HG02759 (cell line): ENCODE results near the gene DYSF.

ENCODE experiments used
- ATAC-seq: cut with Tn5 transposase; IDR thresholded peaks from one replicate; pipeline ENCODE4 v1.9.1; 2021; ENCODE audit warnings: mild to moderate bottlenecking, moderate library complexity; ENCODE audit not compliant: unreplicated experiment

Gene DYSF

DNA sequence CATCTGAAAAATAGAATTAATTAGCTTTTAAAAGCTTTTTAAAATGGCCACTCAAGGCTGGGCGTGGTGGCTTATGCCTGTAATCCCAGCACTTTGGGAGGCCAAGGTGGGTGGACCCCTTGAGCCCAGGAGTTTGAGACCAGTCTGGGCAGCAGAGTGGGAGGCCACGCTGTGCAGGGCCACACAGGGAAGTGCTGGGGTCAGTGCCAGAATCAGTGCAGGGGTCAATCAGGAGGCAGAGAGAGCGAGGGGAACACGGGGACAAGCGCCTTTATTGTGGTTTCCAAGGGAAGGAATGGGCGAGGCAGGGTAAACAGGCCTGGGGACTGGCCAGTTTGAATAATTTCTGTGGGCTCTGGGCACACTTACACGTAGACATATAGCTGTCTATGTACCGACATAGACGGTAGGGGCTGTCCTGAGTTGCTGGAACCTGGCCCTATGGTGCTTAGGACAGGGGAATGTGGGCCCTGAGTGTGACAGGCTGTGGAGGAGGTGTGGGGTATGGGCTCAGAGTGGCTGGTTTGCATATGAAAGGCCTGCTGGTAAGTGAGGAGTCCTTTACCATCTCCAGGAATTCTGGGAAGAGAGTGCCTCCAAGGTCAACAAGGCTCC is 42.9 kb downstream of the DYSF start:
- ATAC-seq, result no peak

DNA sequence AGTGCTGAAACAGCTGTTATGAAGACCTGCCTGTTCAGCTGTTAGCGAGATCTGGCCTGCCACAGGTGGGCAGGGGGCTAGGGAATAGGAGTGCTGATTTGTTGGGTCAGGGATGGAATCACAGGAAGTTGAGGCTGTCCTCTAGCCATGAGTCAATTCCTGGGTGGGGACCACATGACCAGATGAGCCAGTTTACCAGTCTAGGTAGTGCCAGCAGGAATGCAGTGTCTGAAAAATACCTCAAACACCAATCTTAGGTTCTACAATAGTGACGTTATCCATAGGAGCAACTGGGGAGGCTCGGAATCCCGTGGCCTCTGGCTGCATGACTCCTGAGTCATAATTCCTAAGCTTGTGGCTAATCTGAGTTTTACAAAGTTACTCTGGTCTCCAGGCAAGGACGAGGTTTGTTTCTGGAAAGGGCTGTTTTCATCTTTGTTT is 44.9 kb downstream of the DYSF start:
- ATAC-seq, result no peak

DNA sequence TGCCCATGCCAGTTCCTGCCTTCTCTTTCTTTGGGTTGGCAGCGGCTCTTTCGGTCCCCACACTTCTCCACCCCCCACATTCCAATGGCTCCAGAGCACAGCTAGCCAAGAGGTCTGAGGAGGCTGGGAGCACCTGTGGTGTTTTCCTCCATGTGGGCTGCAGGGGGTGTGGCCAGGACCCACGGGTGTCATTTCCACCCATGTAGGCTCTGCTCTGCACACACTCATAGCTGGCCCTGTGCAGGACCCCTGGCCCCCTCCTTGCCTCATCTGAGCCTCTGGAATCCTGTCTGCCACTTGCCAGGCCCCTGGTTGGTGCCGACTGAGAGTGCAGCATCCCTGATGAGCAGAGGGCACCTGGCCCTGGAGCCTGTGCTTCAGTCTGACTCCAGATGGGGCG is 46.3 kb downstream of the DYSF start:
- ATAC-seq, result no peak

DNA sequence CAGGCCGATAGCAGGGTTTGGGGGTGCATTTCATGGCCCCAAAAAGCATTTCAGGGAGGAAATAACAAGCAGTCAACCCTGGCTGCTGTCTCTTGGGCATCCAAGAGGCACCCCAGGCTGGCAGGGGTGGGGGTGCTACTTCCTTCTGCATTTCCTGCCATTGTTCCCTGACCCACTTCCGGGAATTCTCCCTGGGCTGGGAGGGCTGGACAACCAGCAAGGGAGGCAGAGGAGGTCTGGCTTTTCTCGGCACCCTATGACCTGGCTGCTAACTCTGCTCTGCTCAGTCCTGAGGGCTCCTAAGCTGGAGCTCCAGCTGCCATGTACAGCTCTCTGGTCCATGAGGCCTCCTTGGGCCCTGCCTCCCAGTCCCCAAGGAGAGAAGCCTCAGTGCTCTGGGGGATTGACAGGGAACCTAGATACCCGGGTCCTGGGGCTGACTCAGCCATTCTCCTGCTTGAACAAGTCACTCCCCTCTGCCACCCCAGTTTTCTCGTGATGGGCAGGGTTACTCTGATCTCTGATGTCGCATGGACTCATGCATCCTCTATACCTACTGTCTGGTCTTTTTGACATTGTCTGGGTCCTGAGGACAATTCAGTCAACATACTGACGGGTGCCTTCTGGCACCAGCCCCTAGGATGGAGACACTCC is 47.2 kb downstream of the DYSF start:
- ATAC-seq, result no peak

DNA sequence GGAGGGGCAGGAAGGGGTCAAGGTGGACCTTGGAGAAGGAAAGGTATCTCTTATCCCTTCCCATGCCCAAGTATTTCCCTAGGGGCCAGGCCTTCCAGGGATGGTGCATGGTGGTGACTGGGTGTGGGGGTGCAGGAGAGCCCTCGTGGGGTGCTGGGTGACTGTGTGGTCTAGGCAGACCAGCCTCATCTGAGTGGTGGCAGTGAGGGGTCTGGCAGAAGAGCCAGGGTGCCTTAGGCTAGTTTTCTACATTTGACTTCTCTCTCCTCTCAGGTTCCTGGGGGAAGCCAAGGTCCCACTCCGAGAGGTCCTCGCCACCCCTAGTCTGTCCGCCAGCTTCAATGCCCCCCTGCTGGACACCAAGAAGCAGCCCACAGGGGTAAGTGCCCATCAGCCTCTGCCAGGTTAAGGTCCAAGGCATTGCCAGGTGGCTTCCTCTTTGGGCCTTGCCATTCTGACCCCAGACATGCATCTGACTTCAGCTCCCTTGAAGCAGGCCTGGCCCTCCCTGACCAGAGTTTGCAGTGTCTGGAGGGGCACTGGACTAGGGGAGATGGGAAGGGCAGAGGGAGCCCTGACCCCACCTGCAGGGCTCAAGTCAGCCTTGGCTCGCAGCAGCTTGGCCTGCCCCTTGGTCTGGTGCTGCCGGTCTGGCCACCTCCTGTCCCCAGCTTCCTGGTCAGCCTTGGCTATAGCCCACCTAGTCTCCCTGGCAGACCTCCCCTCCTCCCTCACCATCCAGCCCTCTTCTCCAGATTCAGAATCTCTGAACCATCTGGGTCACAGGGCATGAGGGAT is 49.8 kb downstream of the DYSF start:
- no peak for ATAC-seq

DNA sequence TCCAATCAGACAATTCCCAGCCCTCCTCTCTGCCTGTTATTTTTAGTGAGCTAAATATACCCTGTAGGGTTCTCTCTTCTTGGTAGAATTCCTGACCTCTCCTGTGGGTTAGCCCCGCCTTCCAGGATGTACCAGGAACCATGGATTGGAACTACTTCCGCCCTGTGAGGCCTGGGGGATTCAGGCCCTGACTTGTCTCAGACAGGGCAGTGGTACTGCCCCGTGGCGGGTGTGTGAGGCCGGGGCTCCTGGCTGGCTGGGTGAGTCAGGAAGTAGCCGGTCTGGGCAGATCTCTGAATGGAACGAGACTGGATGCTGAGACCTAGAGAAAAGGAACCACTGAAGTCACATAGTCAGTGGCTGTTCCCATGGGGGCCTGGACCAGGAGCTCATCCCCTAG is 50.5 kb downstream of the DYSF start:
- ATAC-seq, result no peak

DNA sequence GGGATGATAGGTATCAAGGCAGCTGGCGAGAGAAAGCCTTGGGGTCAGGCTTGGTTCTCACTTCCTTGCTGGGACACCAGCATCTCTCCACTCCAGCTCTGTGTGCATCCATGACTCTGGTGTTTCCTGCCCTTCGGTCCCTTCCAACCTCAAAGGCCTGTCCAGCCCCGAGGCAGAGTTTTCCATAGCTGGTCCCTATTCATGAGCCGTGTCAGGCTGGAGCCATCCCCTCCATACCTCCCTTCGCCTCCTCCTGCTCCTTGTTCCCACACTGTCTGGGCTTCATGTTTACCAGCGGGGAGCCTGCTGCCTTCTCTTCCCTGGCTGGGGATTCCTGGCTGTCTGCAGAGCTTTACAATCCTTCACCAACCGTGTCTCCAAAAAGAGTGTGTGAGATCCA is 51.2 kb downstream of the DYSF start:
- ATAC-seq, result no peak

DNA sequence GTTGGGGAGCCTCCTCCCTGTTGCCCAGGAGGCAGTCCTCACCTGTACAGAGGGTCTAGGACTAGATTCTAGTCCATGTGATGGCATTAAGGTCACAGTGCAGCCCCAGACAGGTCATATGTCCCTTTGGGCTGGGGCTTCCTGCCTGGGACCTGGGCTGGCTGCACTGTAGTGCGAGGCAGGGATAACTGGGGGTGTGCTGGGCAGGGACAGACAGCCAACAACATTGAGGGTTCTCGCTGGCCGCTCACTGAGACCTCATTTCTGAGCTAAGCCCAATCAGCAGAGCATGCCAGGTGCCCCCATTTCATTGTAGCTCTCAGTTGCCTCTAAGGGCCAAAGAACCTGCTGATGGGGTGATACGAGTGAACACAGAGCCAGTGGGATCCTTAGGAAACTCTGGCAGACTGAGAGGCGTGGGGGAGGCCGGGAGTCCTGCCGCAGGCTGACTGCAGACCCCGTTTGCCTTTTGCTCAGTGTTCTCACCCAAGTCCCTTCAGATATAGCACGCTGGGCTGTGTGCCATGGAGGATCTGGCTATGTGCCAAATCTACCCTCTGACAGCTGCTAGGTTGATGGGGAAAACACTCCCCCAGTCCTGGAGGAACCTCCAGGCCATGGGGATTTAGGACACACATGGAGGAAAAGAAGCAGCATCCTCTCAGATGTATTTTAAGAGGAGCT is 51.9 kb downstream of the DYSF start:
- ATAC-seq, result no peak

DNA sequence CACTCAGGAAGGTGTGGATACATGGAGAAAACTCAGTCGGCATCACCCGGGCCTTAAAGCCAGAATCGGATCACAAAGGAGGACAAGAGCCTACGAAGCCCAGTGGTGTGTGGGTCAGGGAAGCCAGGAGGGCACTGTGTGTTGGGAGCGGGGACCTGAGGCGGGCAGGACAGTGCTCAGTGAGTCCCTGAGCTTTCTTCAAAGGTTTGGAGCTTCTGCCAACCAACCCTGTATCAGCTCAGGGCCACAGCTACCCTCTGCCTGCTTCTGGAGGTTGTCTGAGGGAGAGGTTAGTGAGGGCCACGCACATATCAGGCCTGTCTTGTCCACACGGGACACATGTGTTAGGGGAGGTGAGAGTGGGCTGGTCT is 52.4 kb downstream of the DYSF start:
- no peak for ATAC-seq

DNA sequence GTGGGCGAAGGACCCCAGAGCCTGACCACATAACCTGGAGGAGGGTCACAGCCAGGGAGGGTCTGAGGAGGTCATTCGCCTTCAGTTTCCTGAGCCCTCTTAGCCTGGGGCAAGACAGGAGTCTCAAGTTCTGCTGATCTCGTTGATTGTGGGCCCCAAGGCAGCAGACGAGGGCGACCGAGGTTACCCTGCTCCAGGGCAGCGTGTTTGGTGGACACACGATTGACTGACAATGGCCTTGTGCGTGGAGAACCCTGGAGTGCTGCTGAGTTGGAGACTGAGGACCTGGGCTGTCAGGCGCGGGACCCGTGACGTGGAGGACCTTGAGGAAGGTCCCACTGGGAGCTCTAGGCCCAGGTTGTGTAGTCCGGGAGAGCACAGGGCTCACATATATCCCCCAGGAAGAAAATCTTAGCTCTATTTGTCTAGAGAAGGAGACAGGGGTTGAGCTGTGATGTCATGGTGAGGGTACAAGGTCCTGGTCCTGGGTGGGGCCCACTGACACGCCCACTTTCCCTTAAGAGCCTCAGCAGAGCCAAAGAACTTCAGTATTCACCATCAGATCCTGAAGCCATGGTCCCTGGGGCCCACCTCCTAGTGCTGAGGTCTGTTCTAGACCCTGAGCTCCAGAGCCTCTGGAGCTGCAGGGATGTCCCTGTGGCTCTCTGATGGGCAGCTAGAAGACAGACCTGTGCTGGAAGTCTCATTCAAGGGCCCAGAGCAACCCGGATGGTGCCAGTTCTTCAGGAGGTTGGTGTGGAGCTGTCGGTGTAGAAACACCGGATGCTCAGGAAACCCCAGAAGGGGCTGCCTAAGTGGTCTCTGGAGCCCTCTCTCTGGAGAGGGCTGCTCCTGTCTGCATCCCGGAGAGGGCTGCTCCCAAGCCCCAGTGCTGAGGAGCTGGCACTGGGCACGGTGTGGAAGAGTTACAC is 53.1 kb downstream of the DYSF start:
- ATAC-seq, result no peak

DNA sequence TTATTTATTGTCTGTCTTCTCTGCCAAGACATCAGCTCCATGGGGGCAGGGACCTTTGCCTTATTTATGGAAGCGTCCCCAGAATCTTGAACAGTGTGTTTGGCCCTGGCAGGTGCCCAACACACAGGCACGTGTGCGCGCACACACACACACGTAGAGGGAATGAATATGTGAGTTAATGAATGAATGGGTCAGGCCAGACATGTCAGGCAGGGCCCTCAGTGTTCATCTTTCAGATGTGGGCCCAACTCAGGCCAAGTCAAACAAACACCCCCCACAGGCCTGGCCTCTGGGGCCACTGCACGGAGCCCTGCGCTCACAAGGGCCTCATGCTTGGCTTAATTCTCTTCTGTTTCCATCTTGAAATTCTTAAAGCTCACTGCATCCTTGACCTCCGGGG is 54.1 kb downstream of the DYSF start:
- ATAC-seq, result no peak

DNA sequence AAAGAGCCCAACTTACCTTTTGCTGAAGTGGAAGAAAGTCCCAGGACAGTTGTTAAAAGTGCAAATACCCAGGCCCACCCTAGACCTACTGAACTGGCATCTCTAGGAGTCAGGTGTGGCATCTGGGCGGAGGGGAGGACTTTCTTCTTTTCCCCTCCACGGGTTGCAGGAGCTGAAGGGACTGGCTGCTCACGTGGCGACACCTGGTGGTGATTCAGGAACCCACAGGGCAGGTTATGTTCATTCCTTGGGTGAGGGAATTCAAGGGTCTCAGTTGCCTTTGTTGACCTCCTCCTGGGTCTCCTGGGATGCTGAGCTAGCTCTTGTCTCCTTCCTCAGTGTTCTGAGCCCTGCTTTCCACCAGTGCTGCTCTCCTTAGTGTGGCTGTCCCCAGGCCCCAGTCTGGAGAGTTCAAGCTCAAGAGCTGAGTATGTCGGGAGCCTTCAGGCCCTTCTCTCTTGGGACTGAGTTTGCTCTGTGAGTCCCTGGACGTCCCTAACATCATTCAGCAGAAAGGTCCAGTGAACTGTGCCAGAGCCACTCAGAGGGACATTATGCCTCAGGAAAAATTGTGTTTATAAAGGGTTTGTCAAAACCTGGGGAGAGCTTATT is 56.9 kb downstream of the DYSF start:
- peak; percentile 65 for ATAC-seq

DNA sequence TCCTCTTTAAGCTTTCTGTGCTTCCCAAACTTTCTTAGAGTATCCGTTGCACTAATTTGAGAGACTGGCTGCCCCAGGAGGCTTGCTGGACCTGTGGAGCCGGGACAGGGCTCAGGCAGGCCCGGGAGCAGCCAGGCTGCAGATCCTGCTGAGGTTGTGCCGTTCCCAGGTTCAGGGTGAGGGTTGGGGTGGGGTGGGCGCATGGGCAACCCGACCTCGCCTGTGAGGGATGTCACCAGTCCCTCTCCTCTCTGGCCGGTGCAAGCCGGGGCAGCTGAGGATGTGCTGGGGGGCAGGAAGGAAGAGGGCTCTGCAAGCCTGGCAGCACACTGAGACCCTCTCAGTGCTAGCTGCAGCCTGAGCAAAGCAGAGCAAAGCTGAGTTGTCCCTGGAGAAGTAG is 57.6 kb downstream of the DYSF start:
- no peak for ATAC-seq

DNA sequence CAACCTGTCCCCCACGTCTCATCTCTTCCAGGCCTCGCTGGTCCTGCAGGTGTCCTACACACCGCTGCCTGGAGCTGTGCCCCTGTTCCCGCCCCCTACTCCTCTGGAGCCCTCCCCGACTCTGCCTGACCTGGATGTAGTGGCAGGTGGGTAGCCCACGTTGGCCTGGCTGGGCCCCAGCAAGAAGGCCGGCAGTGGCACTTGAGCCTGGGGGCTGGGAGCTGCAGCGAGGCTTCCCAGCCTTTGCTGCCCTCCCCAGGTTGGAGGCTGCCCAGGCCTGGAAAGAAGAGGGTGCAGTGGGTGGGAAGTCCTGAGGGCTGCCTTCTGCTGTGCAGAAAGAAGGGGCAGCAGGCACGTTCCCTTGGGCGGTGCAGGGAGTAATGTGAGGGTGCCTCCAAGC is 58.4 kb downstream of the DYSF start:
- ATAC-seq, result no peak

DNA sequence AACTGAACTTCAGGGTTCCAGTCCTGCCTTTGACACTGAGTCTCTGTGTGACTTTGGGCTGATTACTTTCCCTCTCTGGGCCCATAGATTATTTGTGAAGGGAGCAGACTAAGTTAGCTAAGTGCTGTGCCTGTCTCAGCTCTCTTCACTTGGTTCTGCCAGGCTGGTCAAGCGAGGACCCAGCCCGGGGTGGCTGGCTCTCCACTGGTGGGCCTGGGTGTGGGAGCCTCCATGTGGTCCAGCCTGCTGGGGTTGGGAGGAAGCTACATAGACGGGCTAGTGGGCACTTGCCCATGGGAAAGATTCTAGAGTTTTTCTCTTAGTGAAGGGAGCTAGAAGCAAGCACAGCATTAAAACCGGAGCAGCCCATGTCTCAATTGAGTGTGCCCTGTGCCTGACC is 59.0 kb downstream of the DYSF start:
- ATAC-seq, result no peak

DNA sequence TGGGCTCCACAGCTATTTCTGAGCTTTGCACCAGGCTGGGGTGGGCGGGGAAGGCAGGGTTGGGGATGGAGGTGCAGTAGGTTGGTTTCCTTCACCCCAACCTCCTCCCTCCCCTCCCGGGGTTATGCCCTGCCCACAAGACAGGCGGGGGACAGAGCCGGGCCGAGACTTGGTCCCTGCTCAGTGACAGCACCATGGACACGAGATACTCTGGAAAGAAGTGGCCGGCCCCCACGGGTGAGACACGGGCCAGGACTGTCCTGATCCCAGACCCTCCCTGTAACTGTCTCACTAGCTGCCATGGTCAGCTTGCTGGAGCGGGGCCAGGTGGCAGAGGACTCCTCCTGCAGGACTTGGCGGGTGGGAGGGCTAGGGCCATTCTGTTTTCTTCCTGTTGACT is 59.7 kb downstream of the DYSF start:
- no peak for ATAC-seq

DNA sequence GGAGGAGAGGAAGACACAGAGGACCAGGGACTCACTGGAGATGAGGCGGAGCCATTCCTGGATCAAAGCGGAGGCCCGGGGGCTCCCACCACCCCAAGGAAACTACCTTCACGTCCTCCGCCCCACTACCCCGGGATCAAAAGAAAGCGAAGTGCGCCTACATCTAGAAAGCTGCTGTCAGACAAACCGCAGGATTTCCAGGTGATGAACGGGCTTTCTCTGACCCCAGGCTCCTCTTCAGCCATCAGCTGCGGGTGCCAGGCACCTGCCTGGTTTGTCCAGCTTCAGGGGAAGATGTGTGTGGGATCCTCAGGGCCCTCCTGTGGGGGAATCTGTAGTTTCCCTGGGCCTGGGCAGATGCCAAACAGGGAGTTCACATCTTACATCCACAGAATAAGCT is 60.4 kb downstream of the DYSF start:
- no peak for ATAC-seq

DNA sequence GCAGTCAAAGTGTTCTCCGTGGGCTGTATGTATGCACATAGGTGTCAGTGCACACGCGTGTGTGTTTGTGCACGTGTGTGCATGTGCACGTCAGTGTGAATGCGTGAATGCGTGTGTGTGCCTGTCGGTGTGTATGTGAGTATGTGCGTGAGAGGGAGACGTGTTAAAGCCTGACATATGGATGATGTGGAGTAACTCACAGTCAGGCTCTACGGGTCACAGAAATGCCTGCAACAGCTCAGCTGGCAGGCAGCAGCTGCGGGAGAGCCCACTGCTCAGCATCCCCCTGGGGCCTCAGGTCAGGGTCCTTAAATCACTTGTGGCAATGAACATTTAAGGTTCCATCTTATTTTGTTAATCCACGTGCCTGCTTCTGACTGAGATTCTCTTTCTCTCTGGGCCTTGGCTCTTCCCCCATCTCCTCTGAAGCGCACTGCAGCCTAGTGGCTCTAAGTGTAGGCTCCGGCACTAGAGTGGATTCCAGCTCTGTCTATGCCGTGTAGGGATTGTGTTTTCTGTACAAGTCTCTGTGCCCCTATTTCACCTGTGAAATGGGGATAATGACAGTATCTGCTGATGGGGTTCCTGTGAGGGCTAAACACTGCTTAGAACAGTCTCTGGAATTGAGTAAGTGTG is 63.0 kb downstream of the DYSF start:
- no peak for ATAC-seq

DNA sequence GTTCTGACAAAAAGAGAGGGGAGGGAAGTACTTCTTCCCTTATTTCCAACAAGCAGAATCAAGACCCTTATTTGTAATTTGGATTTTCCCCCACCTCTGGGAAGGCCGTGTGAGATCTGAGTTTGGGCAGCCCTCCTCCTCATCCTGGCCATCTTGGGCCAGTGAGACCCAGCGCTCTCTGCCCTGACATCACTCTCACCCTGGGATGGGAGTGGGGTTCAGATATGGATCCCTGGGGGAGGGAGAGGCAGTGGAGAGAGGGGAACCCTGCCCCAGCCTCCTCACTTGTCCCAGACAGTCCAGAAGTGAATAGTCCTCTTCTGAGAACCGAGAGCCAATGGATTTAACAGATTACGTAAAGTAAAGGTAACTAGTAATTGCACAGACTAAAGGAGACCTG is 64.5 kb downstream of the DYSF start:
- ATAC-seq, result no peak

DNA sequence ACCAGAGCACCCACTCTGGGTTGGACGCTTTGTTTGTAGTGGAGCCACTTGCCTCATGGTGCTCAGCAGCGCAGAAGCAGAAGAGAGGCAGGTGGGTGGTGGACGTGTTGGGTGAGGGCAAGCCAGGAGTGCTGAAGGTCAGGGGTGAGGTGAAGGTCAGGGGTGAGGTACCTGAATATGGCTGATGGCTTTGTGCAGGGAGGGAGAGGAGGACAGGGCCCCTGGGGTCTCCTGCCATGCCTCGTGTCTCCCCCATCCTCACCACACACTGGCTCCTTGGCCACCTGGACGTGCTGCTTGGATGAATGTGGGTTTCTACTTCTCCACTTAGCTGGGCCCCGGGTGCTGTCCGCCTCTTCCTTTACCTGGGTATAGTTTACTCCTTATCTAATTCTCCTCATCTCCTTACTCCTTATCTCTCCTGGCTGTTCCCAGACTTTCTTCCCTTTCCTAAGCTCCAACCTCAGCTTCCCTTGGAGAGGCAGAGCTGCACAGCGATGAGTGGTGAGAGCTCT is 68.1 kb downstream of the DYSF start:
- no peak for ATAC-seq
